HG02588 (cell line): ENCODE results near the gene KLHL30.

ENCODE experiments used
- ATAC-seq: cut with Tn5 transposase; IDR thresholded peaks from one replicate; pipeline ENCODE4 v1.9.1; 2021; ENCODE audit warnings: mild to moderate bottlenecking, moderate library complexity; ENCODE audit not compliant: unreplicated experiment

The KLHL30 gene

DNA sequence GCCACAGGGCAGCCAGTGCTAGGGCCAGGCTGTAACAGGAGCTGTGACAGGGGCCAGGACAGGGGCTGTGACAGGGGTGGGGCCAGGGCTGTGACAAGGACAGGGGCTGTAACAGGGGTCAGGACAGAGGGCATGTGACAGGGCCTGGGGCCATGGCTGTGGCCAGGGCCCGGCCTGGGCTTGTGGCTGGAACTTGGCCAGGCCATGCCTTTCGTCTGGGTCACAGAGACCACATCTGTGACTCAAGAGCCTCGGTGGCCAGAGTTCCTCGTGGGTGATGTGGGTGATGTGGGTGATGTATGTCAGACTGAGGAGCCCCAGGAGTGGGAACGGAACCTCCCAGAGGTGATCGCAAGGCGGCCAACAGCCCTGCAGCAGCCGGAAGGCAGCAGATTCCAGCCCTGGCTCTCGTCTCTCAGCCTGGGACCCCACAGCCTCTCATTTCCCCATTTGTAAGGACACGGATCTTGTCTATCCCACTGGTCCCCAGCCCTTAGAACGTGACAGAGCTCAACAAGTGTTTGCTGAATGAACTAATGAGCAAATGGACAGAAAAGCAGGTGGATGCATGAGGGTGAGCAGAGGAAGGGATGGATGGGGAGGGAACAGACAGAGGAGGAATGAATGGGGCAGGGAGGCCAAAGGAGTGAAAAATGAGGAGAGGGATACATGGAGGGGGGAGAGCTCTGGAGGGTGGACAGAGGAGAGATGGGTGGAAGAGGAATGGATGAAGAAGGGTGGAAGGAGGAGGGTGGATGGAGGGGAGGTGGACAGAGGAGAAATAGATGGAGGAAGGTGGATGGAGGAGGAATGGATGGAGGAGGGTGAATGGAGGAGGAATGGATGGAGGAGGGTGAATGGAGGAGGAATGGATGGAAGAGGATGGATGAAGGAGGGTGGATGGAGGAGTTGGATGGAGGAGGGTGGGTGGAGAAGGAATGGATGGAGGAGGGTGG is 21.0 kb upstream of the KLHL30 start:
- ATAC-seq: no peak

- ATAC-seq: no peak
Observed at GRCh38 chr2:238119756-238120462, 18.6 kb upstream of the KLHL30 start.

DNA sequence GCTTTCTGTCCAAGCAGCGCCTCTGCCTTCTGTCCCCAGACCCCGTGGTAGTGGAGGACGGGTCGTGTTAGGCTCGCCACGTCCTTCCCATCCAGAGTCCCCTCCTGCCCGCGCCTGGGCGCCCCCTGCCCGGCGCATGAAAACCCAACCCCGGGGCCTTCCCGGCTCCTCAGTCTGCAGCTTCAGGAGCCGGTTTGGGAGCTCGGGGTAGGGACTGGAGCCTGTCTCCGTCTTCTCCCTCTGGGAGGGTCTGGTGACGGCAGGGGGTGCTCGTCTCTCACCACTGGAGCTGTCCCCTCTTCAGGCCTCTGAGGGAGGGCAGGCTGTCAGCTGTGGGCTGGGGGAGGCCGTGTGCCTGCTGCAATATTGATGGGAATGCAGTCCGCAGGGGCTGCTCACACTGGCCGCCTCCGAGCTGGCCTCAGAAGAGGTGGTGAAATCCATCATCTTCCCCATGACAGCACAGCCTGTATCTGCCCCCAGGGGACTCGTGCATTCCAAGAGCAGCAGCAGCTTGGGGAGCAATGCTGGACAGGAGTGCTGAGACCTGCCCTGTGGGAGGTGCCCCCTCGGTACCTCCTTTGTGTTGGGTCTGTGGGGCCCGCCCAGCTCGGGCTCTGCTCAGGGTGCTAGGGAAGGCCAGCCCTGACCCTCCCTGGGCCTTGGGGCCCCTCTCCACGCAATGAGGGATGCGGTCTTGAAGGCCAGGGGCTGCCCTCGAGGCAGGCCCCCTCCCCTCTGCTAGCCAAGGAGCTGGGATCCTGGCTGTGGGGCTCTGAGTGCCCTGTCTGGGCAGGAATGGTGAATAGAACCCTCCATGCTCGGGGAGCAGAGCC is 17.8 kb upstream of the KLHL30 start:
- ATAC-seq: no peak

DNA sequence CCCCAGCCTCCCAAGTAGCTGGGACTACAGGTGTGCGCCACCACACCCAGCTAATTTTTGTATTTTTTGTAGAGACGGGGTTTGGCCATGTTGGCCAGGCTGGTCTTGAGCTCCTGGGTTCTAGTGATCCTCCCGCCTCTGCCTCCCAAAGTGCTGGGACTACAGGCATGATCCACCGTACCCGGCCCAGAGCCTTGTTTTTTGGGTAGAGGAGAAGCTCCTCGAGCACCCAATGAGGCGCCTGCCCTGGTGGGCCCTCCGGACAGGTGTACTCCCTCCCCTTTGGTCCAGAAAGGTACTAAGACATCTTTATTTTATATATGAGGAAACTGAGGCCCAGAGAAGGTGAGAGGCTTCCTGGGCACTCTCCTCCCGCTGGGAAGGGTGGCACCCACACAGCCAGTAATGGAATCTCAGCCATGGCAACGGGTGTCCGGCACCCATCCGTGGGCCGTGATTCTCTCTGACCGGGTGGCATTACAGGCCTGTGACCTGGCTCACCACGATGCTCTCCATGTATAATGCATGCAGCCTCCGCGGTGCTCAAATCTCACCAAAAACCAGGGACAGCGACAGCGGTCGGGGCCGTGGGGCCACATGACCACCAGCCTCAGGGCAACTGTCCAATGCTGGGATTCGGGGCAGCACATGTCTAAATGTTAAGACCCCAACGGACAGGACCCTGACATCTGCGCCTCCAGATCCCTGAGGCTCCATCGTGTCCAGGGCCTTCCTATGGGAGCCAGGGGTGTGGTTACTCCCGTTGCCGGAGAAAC is 16.8 kb upstream of the KLHL30 start:
- ATAC-seq: no peak

DNA sequence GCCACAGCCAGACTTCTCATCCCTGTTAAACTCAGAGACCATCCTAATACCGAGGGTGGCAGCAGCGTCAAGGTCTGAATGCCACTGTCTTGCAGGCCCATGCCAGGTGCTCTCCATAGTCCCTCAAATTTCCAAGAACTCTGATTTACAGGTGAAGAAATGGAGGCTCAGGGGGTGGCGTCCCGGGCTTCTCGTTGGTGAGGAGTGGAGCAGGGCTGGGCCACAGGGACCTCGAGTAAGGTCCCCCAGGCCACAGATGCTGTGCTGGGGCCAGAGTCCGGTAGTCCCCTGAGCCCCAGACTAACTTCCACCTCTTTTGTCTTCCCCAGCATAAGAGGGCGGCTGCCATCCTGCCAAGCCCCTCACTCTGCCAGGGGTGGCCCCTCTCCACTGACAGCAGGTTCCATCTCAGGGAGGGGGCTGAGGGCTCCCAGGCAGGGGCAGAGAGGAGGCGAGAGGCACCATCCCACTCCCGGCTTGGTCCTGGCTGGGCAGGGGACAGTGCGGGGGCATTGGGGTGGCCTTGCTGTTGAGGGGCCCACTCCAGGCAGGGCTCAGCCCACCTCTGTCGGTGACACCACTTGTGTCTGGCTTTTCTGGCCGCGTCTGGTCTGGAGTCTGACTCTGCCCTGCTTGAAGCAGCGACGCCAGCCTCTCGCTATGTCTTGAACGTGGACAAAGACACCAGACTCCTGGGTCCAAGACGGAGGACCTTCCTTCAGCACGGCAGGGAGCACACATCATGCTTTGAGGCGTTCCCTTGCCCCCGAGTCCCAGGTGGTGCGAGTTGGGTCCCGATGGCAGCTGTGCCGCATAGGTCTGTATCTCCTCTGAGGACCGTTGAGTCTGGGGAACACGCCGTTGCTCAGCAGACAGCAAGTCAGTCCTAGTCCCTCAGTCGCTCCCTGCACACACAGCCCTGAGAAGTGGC is 15.9 kb upstream of the KLHL30 start:
- ATAC-seq: no peak

- no peak for ATAC-seq
Observed at GRCh38 chr2:238123218-238123971, 15.1 kb upstream of the KLHL30 start.

DNA sequence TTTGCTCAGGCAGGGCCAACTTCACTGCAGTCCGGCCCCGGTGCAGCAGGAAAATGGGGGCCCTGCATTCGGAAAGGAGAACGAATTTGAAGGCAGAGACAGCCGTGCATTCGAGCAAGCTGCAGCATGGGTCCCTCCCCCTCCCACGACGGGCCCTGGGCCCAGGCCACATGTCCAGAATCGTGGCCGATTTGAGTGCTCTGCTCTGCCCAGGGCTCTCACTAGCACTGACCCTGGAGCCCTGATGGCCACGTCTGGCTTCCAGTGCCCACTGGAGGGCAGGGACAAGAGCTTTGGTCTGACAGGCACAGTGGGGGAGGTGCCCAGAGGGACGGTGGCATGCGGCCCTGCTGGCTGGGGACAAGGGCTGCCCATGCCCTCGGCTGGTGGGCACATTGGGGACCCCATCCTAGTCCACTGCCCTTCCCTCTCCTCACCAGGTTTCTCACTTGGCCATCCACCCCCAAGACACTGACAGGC is 14.4 kb upstream of the KLHL30 start:
- no peak for ATAC-seq

GRCh38 chr2:238124488-238125126 is 13.9 kb upstream of the KLHL30 start:
- ATAC-seq: no peak

GRCh38 chr2:238125127-238125885 is 13.2 kb upstream of the KLHL30 start:
- no peak for ATAC-seq

DNA sequence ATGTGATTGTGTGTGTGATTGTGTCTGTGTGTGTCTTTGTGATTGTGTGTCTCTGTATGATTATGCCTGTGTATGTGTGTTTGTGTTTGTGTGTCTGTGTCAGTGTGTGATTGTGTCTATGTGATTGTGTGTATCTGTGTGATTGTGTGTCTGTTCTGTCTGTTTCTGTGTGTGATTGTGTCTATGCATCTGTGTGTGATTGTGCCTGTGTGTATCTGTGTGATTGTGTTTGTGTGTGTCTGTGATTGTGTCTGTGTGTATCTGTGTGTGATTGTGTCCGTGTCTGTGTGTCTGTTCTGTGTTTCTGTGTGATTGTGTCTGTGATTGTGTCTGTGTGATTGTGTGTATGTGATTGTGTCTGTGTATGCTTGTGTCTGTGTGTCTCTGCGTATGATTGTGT is 12.1 kb upstream of the KLHL30 start:
- no peak for ATAC-seq

DNA sequence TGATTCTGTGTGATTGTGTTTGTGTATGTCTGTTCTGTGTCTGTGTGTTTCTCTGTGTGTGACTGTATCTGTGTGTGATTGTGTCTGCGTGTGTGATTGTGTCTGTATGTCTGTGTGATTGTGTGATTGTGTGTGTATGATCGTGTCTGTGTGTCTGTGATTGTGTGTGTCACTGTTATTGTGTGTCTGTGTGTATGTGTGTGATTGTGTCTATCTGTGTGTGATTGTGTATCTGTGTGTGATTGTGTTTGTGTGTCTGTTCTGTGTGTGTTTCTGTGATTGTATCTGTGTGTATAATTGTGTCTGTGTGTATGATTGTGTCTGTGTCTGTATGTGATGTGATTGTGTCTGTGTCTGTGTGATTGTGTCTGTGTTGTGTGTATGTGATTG is 11.7 kb upstream of the KLHL30 start:
- no peak for ATAC-seq

GRCh38 chr2:238127165-238128060 is 11.1 kb upstream of the KLHL30 start:
- ATAC-seq: no peak

GRCh38 chr2:238128061-238128440 is 10.4 kb upstream of the KLHL30 start:
- ATAC-seq: no peak

- ATAC-seq: no peak
Observed at GRCh38 chr2:238128534-238129001, 9.9 kb upstream of the KLHL30 start.

GRCh38 chr2:238129166-238130010 is 9.1 kb upstream of the KLHL30 start:
- no peak for ATAC-seq
